Uterus (tissue), 2 donors: ENCODE data around the gene ZNF771.

Experiments used
- CTCF ChIP-seq, 4 experiments: fragments of 200-600 bp in 2 of 4; fragments of 450-650 bp in 2 of 4; sonication (generic) in 2 of 4; IDR thresholded peaks; one replicate each; pipeline ENCODE4 v1.5.1; 2016 to 2019; ENCODE audit warnings: antibody characterized with exemption in 4 of 4, mild to moderate bottlenecking in 2 of 4, moderate library complexity in 1 of 4
- POLR2A ChIP-seq, 2 donors: fragments of 450-650 bp; IDR thresholded peaks; one replicate each; pipeline ENCODE4 v1.6.1; 2016; ENCODE audit warnings: antibody characterized with exemption in 2 of 2, mild to moderate bottlenecking in 1 of 2, moderate library complexity in 1 of 2

DNA sequence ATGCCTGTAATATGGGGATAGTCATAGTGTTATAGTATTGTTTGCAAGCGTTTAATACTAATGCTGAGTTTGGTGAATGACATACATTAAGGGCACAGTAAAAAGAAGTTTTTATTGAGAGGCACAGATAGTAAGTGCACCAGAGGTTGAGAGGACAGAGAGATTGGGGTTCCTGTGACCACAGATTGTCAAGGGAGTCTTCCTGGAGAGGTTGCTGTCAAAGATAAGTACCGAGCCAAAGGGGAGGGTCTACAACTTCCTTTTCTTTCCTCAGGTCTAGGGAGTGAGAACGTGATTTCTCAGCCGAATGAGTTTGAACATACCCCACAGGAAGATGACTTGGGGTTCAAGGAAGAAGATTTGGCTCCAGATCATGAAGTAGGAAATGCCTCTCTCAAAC lies 10.3 kb upstream of the ZNF771 start:
- no peak for TF ChIP-seq POLR2A (IDR thresholded peaks at IDR 0.05)
- no peak for TF ChIP-seq CTCF (IDR thresholded peaks at IDR 0.05)
